ENCODE results near the gene RTN4RL1. TPM values are rescaled to one million over a fixed set of nuclear protein-coding genes. Genes with fewer than 3 reads are reported as not detected.

The RTN4RL1 gene
- total and polyA plus RNA-seq, 2 of the 4 experiments (the other 2 are of a cell fraction): under 0.01 to 0.03 TPM

DNA sequence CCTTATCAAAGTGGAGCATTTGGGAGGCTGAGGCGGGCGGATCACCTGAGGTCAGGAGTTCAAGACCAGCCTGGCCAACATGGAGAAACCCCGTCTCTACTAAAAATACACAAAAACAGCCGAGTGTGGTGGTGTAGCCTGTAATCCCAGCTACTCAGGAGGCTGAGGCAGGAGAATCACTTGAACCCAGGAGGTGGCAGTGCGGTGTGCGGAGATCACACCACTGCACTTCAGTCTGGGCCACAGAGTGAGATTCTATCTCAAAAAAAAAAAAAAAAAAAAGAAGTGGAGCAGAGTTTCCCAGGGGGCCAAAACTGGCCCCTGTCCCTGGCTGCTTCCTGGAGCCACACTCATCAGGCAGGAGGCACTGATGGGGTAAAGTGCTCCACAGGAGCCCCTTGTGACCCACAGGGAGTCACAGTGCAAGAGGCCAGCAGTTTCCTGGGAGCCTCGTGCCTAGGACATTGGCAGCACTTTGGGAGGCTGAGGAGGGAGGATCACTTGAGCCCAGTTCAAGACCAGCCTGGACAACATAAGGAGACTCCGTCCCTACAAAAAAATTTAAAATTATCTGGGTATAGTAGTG, 44.4 kb downstream of the RTN4RL1 start:
- CTCF ChIA-PET: no interaction called here

More for the DNA sequence above, 44.4 kb downstream of the RTN4RL1 start:
- Histone ChIP-seq H2BK120ac (ENCODE audit: low read depth, low read length) (no peak overlapping the region), H3K14ac (replicated peaks; ENCODE audit: low read depth, low read length) (no peak overlapping the region), H3K4ac (ENCODE audit: low read depth, low read length) (no peak overlapping the region), H3K9me3 (ENCODE audit: control insufficient read depth, insufficient read depth, low read length) (no peaks in the 10 kb centered on the region), H3K4me1 (ENCODE audit: control insufficient read depth, insufficient read depth, low read length) (no peaks in the 10 kb centered on the region), H4K8ac (ENCODE audit: low read depth in 2 of 2, low read length in 2 of 2) (no peak overlapping the region), H2AFZ (replicated peaks; ENCODE audit: low read length, poor library complexity) (no peak overlapping the region), H4K91ac (ENCODE audit: insufficient read depth, low read depth, low read length) (no peak overlapping the region), H3K4me2 (ENCODE audit: low read depth, low read length) (no peak overlapping the region), H3K36me3 (ENCODE audit: control insufficient read depth, insufficient read depth, low read length) (no peaks in the 10 kb centered on the region), H3K18ac (ENCODE audit: low read depth, low read length) (no peak overlapping the region), H3K9me1 (ENCODE audit: insufficient read depth, low read length) (no peaks in the 10 kb centered on the region), H4K20me1 (ENCODE audit: insufficient read depth, low read length) (no peaks in the 10 kb centered on the region), H4K5ac (ENCODE audit: low read depth, low read length) (no peak overlapping the region), H3K4me3 (ENCODE audit: insufficient read depth, low read depth, low read length) (no peak overlapping the region), H3K23ac (ENCODE audit: low read depth, low read length) (no peak overlapping the region), H3K79me1 (ENCODE audit: low read depth in 1 of 2, low read length in 2 of 2) (no peaks in the 10 kb centered on the region), H2BK20ac (ENCODE audit: low read depth, low read length) (no peak overlapping the region), H3K9ac (ENCODE audit: low read depth, low read length) (no peak overlapping the region), H3K27ac (ENCODE audit: insufficient read depth, low read length) (no peak overlapping the region), H2AK5ac (ENCODE audit: low read depth, low read length) (no peak overlapping the region), H3K56ac (ENCODE audit: extremely low read depth, insufficient read depth, low read length) (no peak overlapping the region), H2BK5ac (ENCODE audit: low read depth, low read length, poor library complexity, severe bottlenecking) (no peak overlapping the region), H3K27me3 (ENCODE audit: control insufficient read depth, insufficient read depth, low read length) (peaks cover 45% of the 10 kb centered on the region), H2BK15ac (ENCODE audit: low read depth, low read length) (no peak overlapping the region), H2AK9ac (replicated peaks; ENCODE audit: low read depth, low read length, poor library complexity) (no peak overlapping the region)
- no peak for ATAC-seq (ENCODE audit: low read depth)
- no TSS peak for BruUV-seq (replicated peaks)
- in situ Hi-C loops (cut with MboI; ENCODE audit: low sequenced_read_pairs) (no loop called here), dilution Hi-C loops (cut with HindIII; ENCODE audit: low sequenced_read_pairs, unreplicated experiment) (no loop called here), intact Hi-C loops (cut with micrococcal nuclease) (no loop called here)
- POLR2A ChIA-PET (ENCODE audit: unreplicated experiment): no interaction called here
- WGBS, 2 experiments (ENCODE audit: extremely low coverage in 2 of 2, insufficient read length in 1 of 2): 100% methylated on average over 2 of the region's 8 CpGs; no CpG with 5 or more reads in 1 of the 2 experiments
- DNase-seq: no peak
- TF ChIP-seq BHLHE40 (IDR thresholded peaks at IDR 0.05; ENCODE audit: low read depth, low read length) (no peak), RAD21 (IDR thresholded peaks at IDR 0.05; ENCODE audit: low read length) (no peak), FOS (IDR thresholded peaks at IDR 0.05; ENCODE audit: low read depth, low read length) (no peak), MXI1 (IDR thresholded peaks at IDR 0.05; ENCODE audit: borderline replicate concordance, low read depth, low read length) (no peak), RCOR1 (IDR thresholded peaks at IDR 0.05; ENCODE audit: insufficient replicate concordance, low read length) (no peak), RFX5 (IDR thresholded peaks at IDR 0.05; ENCODE audit: low read depth, low read length) (no peak), NFE2L2 (IDR thresholded peaks at IDR 0.05; ENCODE audit: low read depth, low read length) (no peak), MAZ (IDR thresholded peaks at IDR 0.05; ENCODE audit: borderline replicate concordance, low read depth, low read length) (no peak), MAFK (IDR thresholded peaks at IDR 0.05; ENCODE audit: low read depth, low read length) (no peak), CHD1 (IDR thresholded peaks at IDR 0.05; ENCODE audit: low read depth, low read length) (no peak), SMC3 (IDR thresholded peaks at IDR 0.05; ENCODE audit: low read depth, low read length) (no peak)
- TF ChIP-seq, protein P1, sequence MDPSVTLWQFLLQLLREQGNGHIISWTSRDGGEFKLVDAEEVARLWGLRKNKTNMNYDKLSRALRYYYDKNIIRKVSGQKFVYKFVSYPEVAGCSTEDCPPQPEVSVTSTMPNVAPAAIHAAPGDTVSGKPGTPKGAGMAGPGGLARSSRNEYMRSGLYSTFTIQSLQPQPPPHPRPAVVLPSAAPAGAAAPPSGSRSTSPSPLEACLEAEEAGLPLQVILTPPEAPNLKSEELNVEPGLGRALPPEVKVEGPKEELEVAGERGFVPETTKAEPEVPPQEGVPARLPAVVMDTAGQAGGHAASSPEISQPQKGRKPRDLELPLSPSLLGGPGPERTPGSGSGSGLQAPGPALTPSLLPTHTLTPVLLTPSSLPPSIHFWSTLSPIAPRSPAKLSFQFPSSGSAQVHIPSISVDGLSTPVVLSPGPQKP (IDR thresholded peaks at IDR 0.05; ENCODE audit: borderline replicate concordance, low read depth, low read length): no peak
- TF ChIP-seq, protein P2, sequence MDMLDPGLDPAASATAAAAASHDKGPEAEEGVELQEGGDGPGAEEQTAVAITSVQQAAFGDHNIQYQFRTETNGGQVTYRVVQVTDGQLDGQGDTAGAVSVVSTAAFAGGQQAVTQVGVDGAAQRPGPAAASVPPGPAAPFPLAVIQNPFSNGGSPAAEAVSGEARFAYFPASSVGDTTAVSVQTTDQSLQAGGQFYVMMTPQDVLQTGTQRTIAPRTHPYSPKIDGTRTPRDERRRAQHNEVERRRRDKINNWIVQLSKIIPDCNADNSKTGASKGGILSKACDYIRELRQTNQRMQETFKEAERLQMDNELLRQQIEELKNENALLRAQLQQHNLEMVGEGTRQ (IDR thresholded peaks at IDR 0.05; ENCODE audit: low read depth, low read length): no peak
- TF ChIP-seq, protein P3, sequence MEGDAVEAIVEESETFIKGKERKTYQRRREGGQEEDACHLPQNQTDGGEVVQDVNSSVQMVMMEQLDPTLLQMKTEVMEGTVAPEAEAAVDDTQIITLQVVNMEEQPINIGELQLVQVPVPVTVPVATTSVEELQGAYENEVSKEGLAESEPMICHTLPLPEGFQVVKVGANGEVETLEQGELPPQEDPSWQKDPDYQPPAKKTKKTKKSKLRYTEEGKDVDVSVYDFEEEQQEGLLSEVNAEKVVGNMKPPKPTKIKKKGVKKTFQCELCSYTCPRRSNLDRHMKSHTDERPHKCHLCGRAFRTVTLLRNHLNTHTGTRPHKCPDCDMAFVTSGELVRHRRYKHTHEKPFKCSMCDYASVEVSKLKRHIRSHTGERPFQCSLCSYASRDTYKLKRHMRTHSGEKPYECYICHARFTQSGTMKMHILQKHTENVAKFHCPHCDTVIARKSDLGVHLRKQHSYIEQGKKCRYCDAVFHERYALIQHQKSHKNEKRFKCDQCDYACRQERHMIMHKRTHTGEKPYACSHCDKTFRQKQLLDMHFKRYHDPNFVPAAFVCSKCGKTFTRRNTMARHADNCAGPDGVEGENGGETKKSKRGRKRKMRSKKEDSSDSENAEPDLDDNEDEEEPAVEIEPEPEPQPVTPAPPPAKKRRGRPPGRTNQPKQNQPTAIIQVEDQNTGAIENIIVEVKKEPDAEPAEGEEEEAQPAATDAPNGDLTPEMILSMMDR (conservative IDR thresholded peaks at IDR 0.05; ENCODE audit: low read depth, low read length): no peak
